ENCODE data around the gene HDAC7. TPM values are rescaled to one million over a fixed set of nuclear protein-coding genes. Genes with fewer than 3 reads are reported as not detected.

Gene HDAC7
- total RNA-seq, 1 donor from 2014 or later, result 126 TPM

DNA sequence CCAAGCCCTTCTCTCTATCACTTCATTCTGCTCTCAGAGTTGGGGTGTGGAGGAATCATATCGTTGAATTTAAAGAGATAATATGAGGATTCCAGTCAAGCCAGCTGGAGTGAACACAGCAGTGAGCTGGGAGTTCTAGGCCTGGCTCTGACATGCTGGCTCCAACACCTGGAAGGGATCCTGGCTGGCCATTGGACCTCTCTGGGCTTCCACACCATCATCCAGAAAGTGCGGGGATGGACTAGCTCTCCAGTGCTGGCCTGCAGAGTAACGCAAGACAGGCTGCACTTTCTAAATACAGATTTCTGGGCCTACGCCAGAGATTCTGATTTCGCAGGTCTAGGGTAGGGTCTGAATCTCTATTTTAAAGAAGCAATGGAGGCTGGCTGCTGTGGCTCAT, 34.8 kb upstream of the HDAC7 start:
- intact Hi-C loops (cut with micrococcal nuclease), result no loop called here
- no peaks in the 10 kb centered on the region for H3K4me1 Mint-ChIP-seq
- H3K27ac Mint-ChIP-seq, result no peak overlapping the region
- no peaks in the 10 kb centered on the region for H3K36me3 Mint-ChIP-seq (ENCODE audit: low read depth)
- H3K9me3 Mint-ChIP-seq, result no peaks in the 10 kb centered on the region
- H3K27me3 Mint-ChIP-seq, result no peaks in the 10 kb centered on the region
- no peak for DNase-seq
- no peak for ATAC-seq (ENCODE audit: low read depth)
- TF ChIP-seq, protein P1, sequence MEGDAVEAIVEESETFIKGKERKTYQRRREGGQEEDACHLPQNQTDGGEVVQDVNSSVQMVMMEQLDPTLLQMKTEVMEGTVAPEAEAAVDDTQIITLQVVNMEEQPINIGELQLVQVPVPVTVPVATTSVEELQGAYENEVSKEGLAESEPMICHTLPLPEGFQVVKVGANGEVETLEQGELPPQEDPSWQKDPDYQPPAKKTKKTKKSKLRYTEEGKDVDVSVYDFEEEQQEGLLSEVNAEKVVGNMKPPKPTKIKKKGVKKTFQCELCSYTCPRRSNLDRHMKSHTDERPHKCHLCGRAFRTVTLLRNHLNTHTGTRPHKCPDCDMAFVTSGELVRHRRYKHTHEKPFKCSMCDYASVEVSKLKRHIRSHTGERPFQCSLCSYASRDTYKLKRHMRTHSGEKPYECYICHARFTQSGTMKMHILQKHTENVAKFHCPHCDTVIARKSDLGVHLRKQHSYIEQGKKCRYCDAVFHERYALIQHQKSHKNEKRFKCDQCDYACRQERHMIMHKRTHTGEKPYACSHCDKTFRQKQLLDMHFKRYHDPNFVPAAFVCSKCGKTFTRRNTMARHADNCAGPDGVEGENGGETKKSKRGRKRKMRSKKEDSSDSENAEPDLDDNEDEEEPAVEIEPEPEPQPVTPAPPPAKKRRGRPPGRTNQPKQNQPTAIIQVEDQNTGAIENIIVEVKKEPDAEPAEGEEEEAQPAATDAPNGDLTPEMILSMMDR (IDR thresholded peaks at IDR 0.05), result no peak
- CTCF ChIA-PET, result no interaction called here
- POLR2A ChIA-PET, result no interaction called here
- no peak overlapping the region for H3K4me3 Mint-ChIP-seq

DNA sequence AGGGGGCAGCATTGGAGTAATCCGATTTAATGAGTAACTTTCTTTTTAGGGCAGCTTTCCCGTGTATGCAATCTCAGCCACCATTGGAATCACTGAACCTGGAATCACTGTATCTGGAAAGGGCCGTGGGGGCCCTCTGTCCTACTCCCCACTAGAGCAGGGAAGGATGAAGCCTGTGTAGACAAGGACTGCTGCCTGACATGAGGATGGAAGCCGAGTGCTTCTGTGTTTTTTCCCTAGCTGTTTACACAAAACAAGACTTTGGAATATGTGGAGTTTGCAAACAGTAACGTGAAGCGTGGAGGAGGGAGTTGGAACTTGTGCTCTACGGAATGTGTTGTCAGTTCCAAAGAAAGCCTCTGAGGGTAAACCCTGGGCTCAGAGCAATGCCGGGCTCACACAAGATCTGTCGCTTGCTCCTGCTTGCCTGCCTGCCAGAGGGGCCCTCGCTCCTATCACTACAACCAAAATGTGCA, 32.4 kb upstream of the HDAC7 start:
- ATAC-seq (ENCODE audit: low read depth) (no peak), DNase-seq (no peak)
- TF ChIP-seq, protein P1 (IDR thresholded peaks at IDR 0.05), result no peak
- Mint-ChIP-seq H3K9me3 (no peaks in the 10 kb centered on the region), H3K4me1 (no peaks in the 10 kb centered on the region), H3K27ac (no peak overlapping the region), H3K36me3 (ENCODE audit: low read depth) (no peaks in the 10 kb centered on the region), H3K4me3 (no peak overlapping the region), H3K27me3 (no peaks in the 10 kb centered on the region)
- intact Hi-C loops (cut with micrococcal nuclease), result no loop called here
- ChIA-PET CTCF (no interaction called here), POLR2A (no interaction called here)

DNA sequence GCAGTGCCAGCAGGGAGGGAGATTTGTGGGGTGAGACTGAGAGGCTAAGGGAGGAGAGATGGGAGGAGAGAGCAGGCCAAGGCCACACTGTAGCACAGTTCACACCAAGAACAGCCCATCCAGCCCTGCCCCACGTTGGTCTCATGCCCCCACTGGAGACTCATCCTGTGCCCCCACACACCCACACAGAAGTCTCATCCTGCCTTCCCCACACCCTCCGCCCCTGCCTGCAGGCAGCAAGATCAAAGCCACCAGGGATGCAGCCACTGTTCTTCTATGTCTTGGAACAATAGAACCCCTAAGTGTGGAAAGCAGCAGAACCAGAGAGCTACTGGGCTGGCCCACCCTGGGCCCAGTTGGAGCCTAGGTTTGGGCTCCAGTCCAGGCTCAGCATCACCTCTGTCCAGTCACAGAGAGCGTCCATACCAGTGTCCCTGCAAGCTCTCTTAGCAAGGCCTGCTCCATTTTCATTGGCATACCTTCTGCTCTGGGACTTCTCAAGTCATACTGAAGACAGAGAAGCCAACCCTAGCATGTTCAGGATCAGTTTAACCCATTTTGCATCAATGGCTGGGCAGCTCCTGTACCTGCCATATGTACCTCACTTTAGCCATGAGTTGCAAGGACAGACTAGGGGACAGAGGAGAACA, 31.7 kb upstream of the HDAC7 start:
- Mint-ChIP-seq H3K27me3 (no peaks in the 10 kb centered on the region), H3K4me1 (no peaks in the 10 kb centered on the region), H3K27ac (no peak overlapping the region), H3K4me3 (no peak overlapping the region), H3K36me3 (ENCODE audit: low read depth) (no peaks in the 10 kb centered on the region), H3K9me3 (no peaks in the 10 kb centered on the region)
- no peak for DNase-seq
- CTCF ChIA-PET, result no interaction called here
- TF ChIP-seq, protein P1 (IDR thresholded peaks at IDR 0.05), result no peak
- intact Hi-C loops (cut with micrococcal nuclease), result no loop called here
- POLR2A ChIA-PET, result no interaction called here
- ATAC-seq (ENCODE audit: low read depth), result no peak

DNA sequence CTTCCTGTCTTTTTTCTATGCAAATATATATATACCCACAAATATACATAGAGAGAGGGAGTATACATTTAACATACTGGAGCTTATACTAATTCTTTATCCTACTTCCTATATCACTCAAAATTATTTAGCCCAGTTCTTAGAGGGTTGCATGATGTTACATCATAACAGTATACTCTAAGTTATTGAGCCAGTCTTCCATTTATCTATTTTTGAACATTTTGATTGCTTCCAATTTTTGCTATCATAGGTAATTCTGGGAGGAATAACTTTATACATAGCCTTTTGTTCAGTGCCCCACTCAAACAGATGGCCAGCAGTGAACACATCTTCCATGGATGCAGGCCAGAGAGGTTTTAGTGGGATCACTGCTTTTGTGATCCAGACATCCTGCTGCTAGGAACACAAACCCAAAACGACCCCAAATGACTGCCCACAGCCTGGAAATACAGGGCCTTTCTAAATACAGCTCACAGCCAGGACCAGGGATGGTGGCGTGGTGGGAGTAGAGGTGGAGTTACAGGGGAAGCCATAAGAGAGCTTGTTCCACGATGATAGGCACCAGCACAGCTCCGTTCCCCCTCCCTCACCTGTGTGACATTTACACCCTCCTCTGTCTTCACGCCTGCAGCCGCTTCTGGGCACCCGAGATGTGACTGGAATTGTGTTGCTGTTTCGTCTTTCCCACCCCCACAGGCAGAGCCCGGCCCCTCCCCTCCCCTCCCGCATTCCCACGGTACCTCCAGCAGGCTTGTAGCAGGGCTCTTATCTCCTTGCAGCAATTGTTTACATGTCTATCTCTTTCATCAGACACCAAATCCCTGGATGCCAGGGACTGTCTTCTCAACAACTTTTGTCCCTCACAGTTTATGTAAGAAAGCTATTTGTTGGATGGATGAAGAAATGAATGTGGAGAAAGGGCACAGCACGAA, 30.7 kb upstream of the HDAC7 start:
- no peak for DNase-seq
- intact Hi-C loops (cut with micrococcal nuclease), result no loop called here
- no peak for ATAC-seq (ENCODE audit: low read depth)
- Mint-ChIP-seq H3K27ac (no peak overlapping the region), H3K9me3 (no peaks in the 10 kb centered on the region), H3K36me3 (ENCODE audit: low read depth) (no peaks in the 10 kb centered on the region), H3K27me3 (no peaks in the 10 kb centered on the region), H3K4me1 (no peaks in the 10 kb centered on the region), H3K4me3 (no peak overlapping the region)
- TF ChIP-seq, protein P1 (IDR thresholded peaks at IDR 0.05), result no peak
- POLR2A ChIA-PET, result no interaction called here
- CTCF ChIA-PET, result no interaction called here

DNA sequence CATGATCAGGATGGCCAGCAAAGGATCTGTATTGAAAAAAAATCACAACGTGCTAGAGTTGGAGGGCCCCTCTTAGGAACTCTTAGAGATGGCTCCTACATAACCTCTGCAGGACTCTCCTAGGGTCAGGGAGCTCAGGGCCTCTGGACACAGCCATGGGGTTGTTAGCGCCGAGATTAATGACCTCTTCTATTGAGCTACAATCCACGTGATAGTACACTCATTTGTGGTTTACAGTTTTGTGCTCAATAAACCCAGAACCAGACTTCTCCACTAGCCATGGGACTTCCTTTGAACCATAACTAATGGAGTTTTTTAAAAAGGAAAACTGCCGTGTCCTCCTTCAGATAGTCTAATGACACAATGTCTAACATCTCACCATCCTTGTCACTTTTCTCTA, 29.6 kb upstream of the HDAC7 start:
- ChIA-PET CTCF (interaction anchor here (2.3 kb wide), 1 partner anchor 107 kb away, joined by 6 read pairs; no protein-coding TSS in a partner anchor), POLR2A (no interaction called here)
- no peak for DNase-seq
- intact Hi-C loops (cut with micrococcal nuclease), result no loop called here
- Mint-ChIP-seq H3K27ac (no peak overlapping the region), H3K27me3 (no peaks in the 10 kb centered on the region), H3K4me1 (no peaks in the 10 kb centered on the region), H3K4me3 (no peak overlapping the region), H3K9me3 (no peaks in the 10 kb centered on the region), H3K36me3 (ENCODE audit: low read depth) (no peaks in the 10 kb centered on the region)
- no peak for ATAC-seq (ENCODE audit: low read depth)
- TF ChIP-seq, protein P1 (IDR thresholded peaks at IDR 0.05), result no peak

All from activated B cell treated with CpG ODN at 0.5 μM for 24 hours (primary cell).